Testis (tissue), 2 donors: ENCODE results near the gene TMEM100.
A peak's percentile ranks its signal among the peaks of the same experiment; 100 is the strongest.

Experiments
- CTCF ChIP-seq, 3 experiments: fragments of 450-650 bp in 2 of 3; fragments of 200-600 bp in 1 of 3; sonication (generic) in 1 of 3; IDR thresholded peaks; one replicate each; pipeline ENCODE4 v1.5.1; 2016 to 2019; ENCODE audit warnings: antibody characterized with exemption in 3 of 3, mild to moderate bottlenecking in 2 of 3, moderate library complexity in 1 of 3
- POLR2A ChIP-seq: fragments of 450-650 bp; IDR thresholded peaks from one replicate; pipeline ENCODE4 v1.6.1; 2017; ENCODE audit warnings: antibody characterized with exemption, mild to moderate bottlenecking, moderate library complexity

- TF ChIP-seq POLR2A = no peak
- TF ChIP-seq CTCF (IDR thresholded peaks at IDR 0.05) = peak; percentile 26 to 62 (median 49)
These were observed 13.2 kb upstream of the TMEM100 start for GRCh38 chr17:55735731-55736405.
